ENCODE data around the gene LRRC45.

- TF ChIP-seq POLR2AphosphoS5 (IDR thresholded peaks at IDR 0.05) = no peak
- no peak for TF ChIP-seq CTCF (IDR thresholded peaks at IDR 0.05)
- no peak for TF ChIP-seq POLR2A (IDR thresholded peaks at IDR 0.05)
- no peak for TF ChIP-seq EP300 (IDR thresholded peaks at IDR 0.05)
Observed at GRCh38 chr17:82028246-82028645, 5.1 kb downstream of the LRRC45 start.

Measured in stomach (tissue), 4 donors.